ENCODE results near the gene EHMT2. TPM values are rescaled to one million over a fixed set of nuclear protein-coding genes. Genes with fewer than 3 reads are reported as not detected.

The EHMT2 gene
- total and polyA plus RNA-seq, 2 of the 13 experiments (the other 11 are each of a cell fraction or from before 2014, with no cell fraction given): 55.2 to 69.2 TPM

GRCh38 chr6:31897612-31898382, at the start of gene EHMT2 (continued):
- TF ChIP-seq GABPA (IDR thresholded peaks at IDR 0.05; ENCODE audit: low read depth, low read length) (no peak; the same call in 1 of the 2 replicates), GABPA (CRISPR knock-in tag; IDR thresholded peaks at IDR 0.05; ENCODE audit: low read depth) (no peak), MNT (IDR thresholded peaks at IDR 0.05) (no peak), YEATS4 (CRISPR knock-in tag; IDR thresholded peaks at IDR 0.05; ENCODE audit: borderline replicate concordance) (no peak), STAT5B (CRISPR knock-in tag; IDR thresholded peaks at IDR 0.05) (no peak), SMARCE1 (IDR thresholded peaks at IDR 0.05; ENCODE audit: borderline replicate concordance) (no peak), RORA (CRISPR knock-in tag; IDR thresholded peaks at IDR 0.05) (no peak), TCF7 (IDR thresholded peaks at IDR 0.05; ENCODE audit: low read depth) (no peak), IKZF1 (IDR thresholded peaks at IDR 0.05) (no peak), TBX2 (CRISPR knock-in tag; IDR thresholded peaks at IDR 0.05; ENCODE audit: borderline replicate concordance) (peak; percentile 52; the same call in 1 of the 2 replicates), ZNF513 (CRISPR knock-in tag; conservative IDR thresholded peaks at IDR 0.05) (no peak), NFAT5 (CRISPR knock-in tag; IDR thresholded peaks at IDR 0.05) (no peak), NFYC (CRISPR knock-in tag; IDR thresholded peaks at IDR 0.05) (no peak), MYNN (CRISPR knock-in tag; IDR thresholded peaks at IDR 0.05; ENCODE audit: low read depth) (no peak), HMGXB4 (CRISPR knock-in tag; IDR thresholded peaks at IDR 0.05; ENCODE audit: borderline replicate concordance in 1 of 2, low read depth in 1 of 2) (no peak), ZXDC (CRISPR knock-in tag; IDR thresholded peaks at IDR 0.05) (no peak; the same call in 1 of the 2 replicates)

Measured in HepG2 (cell line).